ENCODE measurements around the gene MYRFL.

Gene MYRFL

GRCh38 chr12:69896653-69897381, 71.8 kb downstream of the MYRFL start:
- H3K4me3 ChIP-seq (ENCODE audit: low read length), result no peak overlapping the region
- TF ChIP-seq CTCF (conservative IDR thresholded peaks at IDR 0.05; ENCODE audit: low read length), result no peak
- no peak for DNase-seq (ENCODE audit: low read depth)

- no peak for TF ChIP-seq CTCF (conservative IDR thresholded peaks at IDR 0.05; ENCODE audit: low read length)
- peak; percentile 97 for DNase-seq (ENCODE audit: low read depth)
- no peak overlapping the region for H3K4me3 ChIP-seq (ENCODE audit: low read length)
Observed at GRCh38 chr12:69897744-69898143, 72.7 kb downstream of the MYRFL start.

GRCh38 chr12:69898236-69898635, 73.2 kb downstream of the MYRFL start:
- TF ChIP-seq CTCF (conservative IDR thresholded peaks at IDR 0.05; ENCODE audit: low read length), result no peak
- peak; percentile 94 for DNase-seq (ENCODE audit: low read depth)
- H3K4me3 ChIP-seq (ENCODE audit: low read length), result no peak overlapping the region

GRCh38 chr12:69900720-69901131, 75.7 kb downstream of the MYRFL start:
- DNase-seq (ENCODE audit: low read depth), result peak; percentile 65
- H3K4me3 ChIP-seq (ENCODE audit: low read length), result no peak overlapping the region
- peak; percentile 74 for TF ChIP-seq CTCF (conservative IDR thresholded peaks at IDR 0.05; ENCODE audit: low read length)

- TF ChIP-seq CTCF (conservative IDR thresholded peaks at IDR 0.05; ENCODE audit: low read length), result no peak
- DNase-seq (ENCODE audit: low read depth), result peak; percentile 55
- no peak overlapping the region for H3K4me3 ChIP-seq (ENCODE audit: low read length)
Observed at GRCh38 chr12:69901221-69901905, 76.3 kb downstream of the MYRFL start.

- no peak overlapping the region for H3K4me3 ChIP-seq (ENCODE audit: low read length)
- no peak for TF ChIP-seq CTCF (conservative IDR thresholded peaks at IDR 0.05; ENCODE audit: low read length)
- DNase-seq (ENCODE audit: low read depth), result no peak
Observed at GRCh38 chr12:69903548-69903947, 78.5 kb downstream of the MYRFL start.

GRCh38 chr12:69904777-69905176, 79.8 kb downstream of the MYRFL start:
- peak; percentile 92 for DNase-seq (ENCODE audit: low read depth)
- no peak overlapping the region for H3K4me3 ChIP-seq (ENCODE audit: low read length)
- no peak for TF ChIP-seq CTCF (conservative IDR thresholded peaks at IDR 0.05; ENCODE audit: low read length)

Measured in AG10803 (cell line).